HepG2 (cell line): Measurements from ENCODE around the gene DENND10. TPM values are rescaled to one million over a fixed set of nuclear protein-coding genes. Genes with fewer than 3 reads are reported as not detected.
A peak's percentile ranks its signal among the peaks of the same experiment; 100 is the strongest.

Experiments
- HDAC1 ChIP-seq: sonication (generic); formaldehyde crosslinking; IDR thresholded peaks from 2 replicates; pipeline ENCODE4 v1.5.1; 2020; ENCODE audit warnings: mild to moderate bottlenecking, missing genetic modification reagents
- HES4 ChIP-seq: sonication (generic); formaldehyde crosslinking; IDR thresholded peaks from 2 replicates; pipeline ENCODE4 v1.9.0; 2021; ENCODE audit warnings: mild to moderate bottlenecking, missing genetic modification reagents, borderline replicate concordance
- IKZF1 ChIP-seq: fragments of 450-650 bp; IDR thresholded peaks from 2 replicates; pipeline ENCODE4 v1.7.1; 2016
- NFKBIZ ChIP-seq: IDR thresholded peaks from 2 replicates; pipeline ENCODE4 v1.6.1; 2018; ENCODE audit warnings: missing genetic modification reagents, missing compliant biosample characterization
- RARA ChIP-seq: IDR thresholded peaks from 2 replicates; pipeline ENCODE4 v1.6.1; 2016; ENCODE audit warnings: missing genetic modification reagents, missing compliant biosample characterization
- RXRA ChIP-seq: sonication (generic); formaldehyde crosslinking; IDR thresholded peaks from 2 replicates; pipeline ENCODE4 v1.5.1; 2020; ENCODE audit warnings: missing genetic modification reagents
- XRCC5 ChIP-seq: fragments of 200-400 bp; formaldehyde crosslinking; optimal IDR thresholded peaks from 2 replicates; pipeline ENCODE3; 2017; ENCODE audit warnings: mild to moderate bottlenecking, low read length
- ZBTB38 ChIP-seq: sonication (generic); formaldehyde crosslinking; IDR thresholded peaks from 2 replicates; pipeline ENCODE4 v1.5.1; 2020; ENCODE audit warnings: mild to moderate bottlenecking, missing genetic modification reagents
- ZIK1 ChIP-seq: sonication (generic); formaldehyde crosslinking; IDR thresholded peaks from 2 replicates; pipeline ENCODE4 v1.5.0; 2020; ENCODE audit warnings: mild to moderate bottlenecking, low read depth, missing genetic modification reagents, borderline replicate concordance
- ZNF180 ChIP-seq: sonication (generic); formaldehyde crosslinking; IDR thresholded peaks from 2 replicates; pipeline ENCODE4 v1.4.0; 2020; ENCODE audit warnings: low read depth, missing genetic modification reagents, borderline replicate concordance
- ZNF33B ChIP-seq: sonication (generic); formaldehyde crosslinking; IDR thresholded peaks from 2 replicates; pipeline ENCODE4 v1.5.1; 2020; ENCODE audit warnings: mild to moderate bottlenecking, missing genetic modification reagents
- ZNF367 ChIP-seq: sonication (generic); formaldehyde crosslinking; IDR thresholded peaks from 2 replicates; pipeline ENCODE4 v1.4.0; 2020; ENCODE audit warnings: missing genetic modification reagents, borderline replicate concordance
- ZNF501 ChIP-seq: sonication (generic); formaldehyde crosslinking; IDR thresholded peaks from 2 replicates; pipeline ENCODE4 v1.5.1; 2020; ENCODE audit warnings: mild to moderate bottlenecking, moderate library complexity, missing genetic modification reagents
- ZNF780A ChIP-seq: sonication (generic); formaldehyde crosslinking; IDR thresholded peaks from 2 replicates; pipeline ENCODE4 v1.8.0; 2022; ENCODE audit warnings: mild to moderate bottlenecking, missing genetic modification reagents, moderate library complexity
- ZSCAN31 ChIP-seq: sonication (generic); formaldehyde crosslinking; IDR thresholded peaks from 2 replicates; pipeline ENCODE4 v1.5.0; 2020; ENCODE audit warnings: low read depth, mild to moderate bottlenecking, missing genetic modification reagents
- polyA plus RNA-seq, 8 experiments: library from polyadenylated mRNA; depleted of rRNA in 3 of 8; stranded (reverse) in 7 of 8; unstranded in 1 of 8; fragments of >200 nt; fragmentation: Illumina TruSeq in 4 of 8; extraction: Trizol in 4 of 8; gene quantifications; 2 replicates each; pipeline versions ENCODE4 v1.2.1 to v1.2.3, GENCODE V29; 2011 to 2016; ENCODE audit warnings: low read depth in 4 of 8, missing spikeins in 1 of 8, mixed read lengths in 1 of 8; ENCODE audit not compliant: insufficient read depth in 1 of 8
- total RNA-seq, 5 experiments: library from RNA; depleted of rRNA; stranded (reverse); fragments of >200 nt; fragmentation: Illumina TruSeq; extraction: Trizol; gene quantifications; 2 replicates each; pipeline ENCODE4 v1.2.3, GENCODE V29; 2016; ENCODE audit warnings: low read depth in 1 of 5
- TF ChIP-seq, protein P1 (sequence below): sonication (generic); formaldehyde crosslinking; IDR thresholded peaks from 2 replicates; pipeline ENCODE4 v1.4.0; 2020; ENCODE audit warnings: low read depth, mild to moderate bottlenecking, missing genetic modification reagents
- TF ChIP-seq, protein P2 (sequence below): sonication (generic); formaldehyde crosslinking; IDR thresholded peaks from 2 replicates; pipeline ENCODE4 v1.4.0; 2020; ENCODE audit warnings: missing genetic modification reagents
- TF ChIP-seq, protein P3 (sequence below): sonication (generic); IDR thresholded peaks from 2 replicates; pipeline ENCODE4 v1.6.1; 2016; ENCODE audit warnings: low read depth, borderline replicate concordance
- TF ChIP-seq, protein P4 (sequence below): sonication (generic); formaldehyde crosslinking; IDR thresholded peaks from 2 replicates; pipeline ENCODE4 v1.5.1; 2020; ENCODE audit warnings: mild to moderate bottlenecking, missing genetic modification reagents, borderline replicate concordance
- TF ChIP-seq, protein P5 (sequence below): sonication (generic); formaldehyde crosslinking; IDR thresholded peaks from 2 replicates; pipeline ENCODE4 v1.5.0; 2020; ENCODE audit warnings: missing genetic modification reagents

The DENND10 gene
- total and polyA plus RNA-seq, 2 of the 13 experiments (the other 11 are each of a cell fraction or from before 2014, with no cell fraction given), result 43.7 to 78.8 TPM

DNA sequence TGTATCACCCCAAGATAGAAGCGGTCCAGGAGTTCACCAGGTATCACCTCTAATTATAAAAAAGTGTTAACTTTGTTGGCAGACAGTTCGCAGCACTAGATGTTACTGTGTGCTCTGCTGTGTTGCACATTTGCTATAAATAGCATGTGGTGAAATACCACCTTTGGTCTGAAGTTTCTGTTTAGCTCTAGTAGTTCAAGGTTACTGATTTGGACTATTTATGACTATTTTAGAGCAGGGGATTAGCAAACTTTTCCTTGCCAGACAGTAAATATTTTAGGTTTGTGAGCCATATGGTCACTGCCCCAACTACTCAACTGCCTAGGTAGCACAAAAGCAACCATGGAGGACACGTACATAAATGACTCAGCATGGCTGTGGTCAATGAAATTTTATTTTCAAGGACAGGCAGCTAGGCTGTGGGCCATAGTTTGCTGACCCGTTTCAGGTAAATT lies 16.5 kb downstream of the DENND10 start (continued):
- TF ChIP-seq, protein P1, sequence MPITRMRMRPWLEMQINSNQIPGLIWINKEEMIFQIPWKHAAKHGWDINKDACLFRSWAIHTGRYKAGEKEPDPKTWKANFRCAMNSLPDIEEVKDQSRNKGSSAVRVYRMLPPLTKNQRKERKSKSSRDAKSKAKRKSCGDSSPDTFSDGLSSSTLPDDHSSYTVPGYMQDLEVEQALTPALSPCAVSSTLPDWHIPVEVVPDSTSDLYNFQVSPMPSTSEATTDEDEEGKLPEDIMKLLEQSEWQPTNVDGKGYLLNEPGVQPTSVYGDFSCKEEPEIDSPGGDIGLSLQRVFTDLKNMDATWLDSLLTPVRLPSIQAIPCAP (CRISPR knock-in tag), result no peak
- TF ChIP-seq ZNF33B (no peak), ZSCAN31 (CRISPR knock-in tag) (no peak), NFKBIZ (no peak; the same call in 1 of the 2 replicates), RXRA (peak; percentile 39; the same call in 1 of the 2 replicates), ZBTB38 (no peak), ZNF501 (CRISPR knock-in tag) (no peak; the same call in 1 of the 2 replicates), ZNF180 (CRISPR knock-in tag) (no peak), HES4 (CRISPR knock-in tag) (no peak), HDAC1 (CRISPR knock-in tag) (peak; percentile 85), ZIK1 (CRISPR knock-in tag) (no peak), ZNF780A (CRISPR knock-in tag) (no peak), RARA (CRISPR knock-in tag) (peak; percentile 97), ZNF367 (no peak), XRCC5 (no peak), IKZF1 (no peak)
- TF ChIP-seq, protein P2, sequence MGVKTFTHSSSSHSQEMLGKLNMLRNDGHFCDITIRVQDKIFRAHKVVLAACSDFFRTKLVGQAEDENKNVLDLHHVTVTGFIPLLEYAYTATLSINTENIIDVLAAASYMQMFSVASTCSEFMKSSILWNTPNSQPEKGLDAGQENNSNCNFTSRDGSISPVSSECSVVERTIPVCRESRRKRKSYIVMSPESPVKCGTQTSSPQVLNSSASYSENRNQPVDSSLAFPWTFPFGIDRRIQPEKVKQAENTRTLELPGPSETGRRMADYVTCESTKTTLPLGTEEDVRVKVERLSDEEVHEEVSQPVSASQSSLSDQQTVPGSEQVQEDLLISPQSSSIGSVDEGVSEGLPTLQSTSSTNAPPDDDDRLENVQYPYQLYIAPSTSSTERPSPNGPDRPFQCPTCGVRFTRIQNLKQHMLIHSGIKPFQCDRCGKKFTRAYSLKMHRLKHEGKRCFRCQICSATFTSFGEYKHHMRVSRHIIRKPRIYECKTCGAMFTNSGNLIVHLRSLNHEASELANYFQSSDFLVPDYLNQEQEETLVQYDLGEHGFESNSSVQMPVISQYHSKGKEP (CRISPR knock-in tag), result no peak
- TF ChIP-seq, protein P3, sequence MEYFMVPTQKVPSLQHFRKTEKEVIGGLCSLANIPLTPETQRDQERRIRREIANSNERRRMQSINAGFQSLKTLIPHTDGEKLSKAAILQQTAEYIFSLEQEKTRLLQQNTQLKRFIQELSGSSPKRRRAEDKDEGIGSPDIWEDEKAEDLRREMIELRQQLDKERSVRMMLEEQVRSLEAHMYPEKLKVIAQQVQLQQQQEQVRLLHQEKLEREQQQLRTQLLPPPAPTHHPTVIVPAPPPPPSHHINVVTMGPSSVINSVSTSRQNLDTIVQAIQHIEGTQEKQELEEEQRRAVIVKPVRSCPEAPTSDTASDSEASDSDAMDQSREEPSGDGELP, result peak; percentile 81; the same call in 1 of the 2 replicates
- TF ChIP-seq, protein P4, sequence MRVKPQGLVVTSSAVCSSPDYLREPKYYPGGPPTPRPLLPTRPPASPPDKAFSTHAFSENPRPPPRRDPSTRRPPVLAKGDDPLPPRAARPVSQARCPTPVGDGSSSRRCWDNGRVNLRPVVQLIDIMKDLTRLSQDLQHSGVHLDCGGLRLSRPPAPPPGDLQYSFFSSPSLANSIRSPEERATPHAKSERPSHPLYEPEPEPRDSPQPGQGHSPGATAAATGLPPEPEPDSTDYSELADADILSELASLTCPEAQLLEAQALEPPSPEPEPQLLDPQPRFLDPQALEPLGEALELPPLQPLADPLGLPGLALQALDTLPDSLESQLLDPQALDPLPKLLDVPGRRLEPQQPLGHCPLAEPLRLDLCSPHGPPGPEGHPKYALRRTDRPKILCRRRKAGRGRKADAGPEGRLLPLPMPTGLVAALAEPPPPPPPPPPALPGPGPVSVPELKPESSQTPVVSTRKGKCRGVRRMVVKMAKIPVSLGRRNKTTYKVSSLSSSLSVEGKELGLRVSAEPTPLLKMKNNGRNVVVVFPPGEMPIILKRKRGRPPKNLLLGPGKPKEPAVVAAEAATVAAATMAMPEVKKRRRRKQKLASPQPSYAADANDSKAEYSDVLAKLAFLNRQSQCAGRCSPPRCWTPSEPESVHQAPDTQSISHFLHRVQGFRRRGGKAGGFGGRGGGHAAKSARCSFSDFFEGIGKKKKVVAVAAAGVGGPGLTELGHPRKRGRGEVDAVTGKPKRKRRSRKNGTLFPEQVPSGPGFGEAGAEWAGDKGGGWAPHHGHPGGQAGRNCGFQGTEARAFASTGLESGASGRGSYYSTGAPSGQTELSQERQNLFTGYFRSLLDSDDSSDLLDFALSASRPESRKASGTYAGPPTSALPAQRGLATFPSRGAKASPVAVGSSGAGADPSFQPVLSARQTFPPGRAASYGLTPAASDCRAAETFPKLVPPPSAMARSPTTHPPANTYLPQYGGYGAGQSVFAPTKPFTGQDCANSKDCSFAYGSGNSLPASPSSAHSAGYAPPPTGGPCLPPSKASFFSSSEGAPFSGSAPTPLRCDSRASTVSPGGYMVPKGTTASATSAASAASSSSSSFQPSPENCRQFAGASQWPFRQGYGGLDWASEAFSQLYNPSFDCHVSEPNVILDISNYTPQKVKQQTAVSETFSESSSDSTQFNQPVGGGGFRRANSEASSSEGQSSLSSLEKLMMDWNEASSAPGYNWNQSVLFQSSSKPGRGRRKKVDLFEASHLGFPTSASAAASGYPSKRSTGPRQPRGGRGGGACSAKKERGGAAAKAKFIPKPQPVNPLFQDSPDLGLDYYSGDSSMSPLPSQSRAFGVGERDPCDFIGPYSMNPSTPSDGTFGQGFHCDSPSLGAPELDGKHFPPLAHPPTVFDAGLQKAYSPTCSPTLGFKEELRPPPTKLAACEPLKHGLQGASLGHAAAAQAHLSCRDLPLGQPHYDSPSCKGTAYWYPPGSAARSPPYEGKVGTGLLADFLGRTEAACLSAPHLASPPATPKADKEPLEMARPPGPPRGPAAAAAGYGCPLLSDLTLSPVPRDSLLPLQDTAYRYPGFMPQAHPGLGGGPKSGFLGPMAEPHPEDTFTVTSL (CRISPR knock-in tag), result peak; percentile 96; the same call in 1 of the 2 replicates
- TF ChIP-seq, protein P5, sequence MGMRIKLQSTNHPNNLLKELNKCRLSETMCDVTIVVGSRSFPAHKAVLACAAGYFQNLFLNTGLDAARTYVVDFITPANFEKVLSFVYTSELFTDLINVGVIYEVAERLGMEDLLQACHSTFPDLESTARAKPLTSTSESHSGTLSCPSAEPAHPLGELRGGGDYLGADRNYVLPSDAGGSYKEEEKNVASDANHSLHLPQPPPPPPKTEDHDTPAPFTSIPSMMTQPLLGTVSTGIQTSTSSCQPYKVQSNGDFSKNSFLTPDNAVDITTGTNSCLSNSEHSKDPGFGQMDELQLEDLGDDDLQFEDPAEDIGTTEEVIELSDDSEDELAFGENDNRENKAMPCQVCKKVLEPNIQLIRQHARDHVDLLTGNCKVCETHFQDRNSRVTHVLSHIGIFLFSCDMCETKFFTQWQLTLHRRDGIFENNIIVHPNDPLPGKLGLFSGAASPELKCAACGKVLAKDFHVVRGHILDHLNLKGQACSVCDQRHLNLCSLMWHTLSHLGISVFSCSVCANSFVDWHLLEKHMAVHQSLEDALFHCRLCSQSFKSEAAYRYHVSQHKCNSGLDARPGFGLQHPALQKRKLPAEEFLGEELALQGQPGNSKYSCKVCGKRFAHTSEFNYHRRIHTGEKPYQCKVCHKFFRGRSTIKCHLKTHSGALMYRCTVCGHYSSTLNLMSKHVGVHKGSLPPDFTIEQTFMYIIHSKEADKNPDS (CRISPR knock-in tag), result no peak
